Stimulated activated CD8-positive, alpha-beta memory T cell treated with anti-CD3 and anti-CD28 coated beads, Interleukin-12 subunit alpha, Interleukin-12 subunit beta, amount 100 ng/mL, for 24 hours (primary cell): Measurements from ENCODE around the gene CENPB.
A peak's percentile ranks its signal among the peaks of the same experiment; 100 is the strongest.
"Not testable (repeated sequence)": the region's sequence is repeated elsewhere in the genome, so short reads cannot be mapped to it uniquely, and the experiment has no call there.

Experiments used
- DNase-seq: peaks from one replicate; pipeline ENCODE4 v3.0.0-alpha.2; 2020; ENCODE audit errors: extremely low read depth

The CENPB gene

GRCh38 chr20:3786665-3787323 is at the start of gene CENPB:
Gene CENPB (minus strand): TSS chr20:3786740. CDS start chr20:3786483, 257 bp downstream.
- peak; percentile 64 for DNase-seq

DNA sequence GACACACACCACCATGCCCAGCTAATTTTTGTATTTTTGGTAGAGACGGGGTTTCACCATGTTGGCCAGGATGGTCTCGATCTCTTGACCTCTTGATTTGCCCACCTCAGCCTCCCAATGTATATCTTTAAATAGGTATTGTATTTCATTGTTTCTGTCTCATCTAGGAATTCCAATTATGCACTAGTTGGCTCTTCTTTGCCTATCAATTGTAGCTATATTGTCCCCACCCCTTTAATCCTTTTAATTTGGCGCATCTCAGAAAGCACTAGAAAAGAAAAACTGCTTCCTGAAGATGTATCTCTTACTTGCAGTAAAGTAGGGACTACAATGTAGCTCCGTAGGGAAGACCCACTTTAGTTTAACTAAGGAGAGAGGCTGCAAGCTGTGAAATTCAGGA is 49.6 kb upstream of the CENPB start:
- DNase-seq = no peak

- DNase-seq = not testable (repeated sequence)
These were observed 43.4 kb upstream of the CENPB start for GRCh38 chr20:3829891-3830290.

GRCh38 chr20:3828798-3829197 is 42.3 kb upstream of the CENPB start:
- DNase-seq = no peak

DNA sequence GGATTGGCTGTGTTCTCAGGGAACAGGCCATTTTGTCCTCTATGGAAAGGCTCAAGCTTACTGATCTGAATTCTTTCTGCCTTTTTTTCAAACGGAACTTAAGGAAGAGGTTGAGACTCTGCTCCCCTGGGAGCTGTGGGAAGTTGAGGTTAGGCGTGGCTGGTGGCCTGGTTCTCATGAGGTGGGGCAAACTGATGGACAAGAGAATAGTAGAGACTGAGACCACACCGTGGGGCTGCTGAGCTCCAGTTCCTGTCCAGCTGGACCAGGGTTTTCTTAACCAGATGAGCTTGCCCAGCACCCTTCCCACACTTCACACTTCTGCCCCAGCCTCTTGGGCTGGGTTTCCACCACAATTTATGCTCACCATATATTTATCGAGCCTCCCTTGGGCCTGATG is 39.9 kb upstream of the CENPB start:
- DNase-seq = no peak

GRCh38 chr20:3825526-3825925 is 39.0 kb upstream of the CENPB start:
- no peak for DNase-seq

DNA sequence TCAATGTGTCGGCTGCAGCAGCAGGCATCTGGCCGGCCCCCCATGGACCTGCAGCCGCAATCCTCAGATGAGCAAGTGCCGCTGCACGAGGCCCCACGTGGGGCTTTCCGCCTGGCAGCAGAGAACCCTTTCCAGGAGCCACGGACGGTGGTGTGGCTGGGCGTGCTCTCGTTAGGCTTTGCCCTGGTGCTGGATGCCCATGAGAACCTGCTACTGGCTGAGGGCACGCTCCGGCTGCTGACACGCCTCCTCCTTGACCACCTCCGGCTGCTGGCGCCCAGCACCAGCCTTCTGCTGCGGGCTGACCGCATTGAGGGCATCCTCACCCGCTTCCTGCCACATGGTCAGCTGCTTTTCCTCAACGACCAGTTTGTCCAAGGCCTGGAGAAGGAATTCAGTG is 37.3 kb upstream of the CENPB start:
- DNase-seq = no peak

GRCh38 chr20:3821996-3822395 is 35.5 kb upstream of the CENPB start:
- no peak for DNase-seq

- no peak for DNase-seq
These were observed 34.6 kb upstream of the CENPB start for GRCh38 chr20:3820901-3821727.

GRCh38 chr20:3820048-3820900 is 33.7 kb upstream of the CENPB start, which contains the start of gene AP5S1:
Gene AP5S1 (plus strand): TSS chr20:3820547. CDS start chr20:3822118, 1,571 bp downstream.
- peak; percentile 81 for DNase-seq

GRCh38 chr20:3819411-3820047 is 33.0 kb upstream of the CENPB start:
- no peak for DNase-seq

GRCh38 chr20:3818155-3819151 is 31.9 kb upstream of the CENPB start:
- no peak for DNase-seq

DNA sequence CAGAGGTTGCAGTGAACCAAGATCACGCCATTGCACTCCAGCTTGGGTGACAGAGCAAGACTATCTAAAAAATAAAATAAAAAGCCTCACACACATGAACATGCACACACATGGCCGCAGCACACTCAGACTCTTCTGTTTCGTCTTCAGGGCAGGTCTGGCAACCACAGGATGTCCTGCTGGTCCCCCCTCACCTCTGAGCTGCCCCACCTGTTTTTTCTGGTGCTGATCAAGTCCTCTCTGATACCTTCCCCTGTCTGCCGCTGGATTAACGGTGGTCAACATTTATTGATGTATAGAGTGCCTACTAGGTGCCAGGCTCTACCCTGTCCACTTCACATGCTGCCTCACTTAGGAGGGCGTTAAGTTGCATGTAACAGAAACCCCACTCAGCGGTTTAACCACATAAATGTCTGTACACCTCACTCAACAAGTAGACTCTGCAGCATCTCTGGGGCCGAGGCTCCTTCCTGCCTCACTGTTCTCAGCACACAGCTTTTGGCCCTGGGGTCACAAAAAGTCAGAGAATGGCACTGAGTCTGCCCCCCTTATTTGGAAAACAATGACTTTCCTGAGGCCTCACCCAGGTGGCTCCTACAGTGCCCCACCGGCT is 29.3 kb upstream of the CENPB start:
- no peak for DNase-seq

DNA sequence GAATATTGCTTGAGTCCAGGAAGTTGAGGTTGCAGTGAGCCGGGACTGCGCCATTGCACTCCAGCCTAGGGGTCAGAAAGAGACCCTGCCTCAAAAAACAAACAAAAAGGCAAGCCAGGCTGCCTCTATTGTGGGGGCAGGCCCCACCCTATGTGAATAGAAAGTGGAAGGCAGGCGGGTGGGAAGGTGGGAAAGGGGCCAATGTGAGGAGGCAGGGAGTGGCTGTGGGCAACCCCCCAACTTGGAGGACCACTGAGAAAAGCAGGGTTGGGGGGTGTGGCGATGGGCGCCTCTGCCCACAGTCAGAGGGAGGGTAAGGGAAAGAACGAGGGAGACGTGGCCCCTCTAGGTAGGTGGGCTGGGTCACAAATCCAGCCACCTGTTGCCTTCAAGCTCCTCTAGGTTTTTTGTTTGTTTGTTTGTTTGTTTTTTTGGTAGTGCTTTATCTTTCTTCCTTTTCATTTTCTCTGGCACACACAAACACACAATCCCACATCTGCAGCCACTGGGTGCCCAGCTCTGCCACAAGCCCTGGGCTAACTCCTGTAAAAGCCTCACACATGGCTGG is 28.5 kb upstream of the CENPB start:
- DNase-seq = no peak

- no peak for DNase-seq
These were observed 27.5 kb upstream of the CENPB start for GRCh38 chr20:3813848-3814581.

- no peak for DNase-seq
These were observed 26.7 kb upstream of the CENPB start for GRCh38 chr20:3812975-3813847.

GRCh38 chr20:3812259-3812681 is 25.7 kb upstream of the CENPB start:
- DNase-seq = no peak
